ENCODE data around the gene SYTL3.

The SYTL3 gene

GRCh38 chr6:158797331-158798310 lies 147.8 kb downstream of the SYTL3 start:
- no peak overlapping the region for H3K27ac Mint-ChIP-seq
- H3K9me3 Mint-ChIP-seq = no peaks in the 10 kb centered on the region
- intact Hi-C loops (cut with micrococcal nuclease) = no loop called here
- H3K27me3 Mint-ChIP-seq = no peaks in the 10 kb centered on the region
- H3K4me1 Mint-ChIP-seq (ENCODE audit: low read depth) = peaks cover 31% of the 10 kb centered on the region
- H3K4me3 Mint-ChIP-seq = no peak overlapping the region
- peaks cover 30% of the 10 kb centered on the region for H3K36me3 Mint-ChIP-seq (ENCODE audit: low read depth)

DNA sequence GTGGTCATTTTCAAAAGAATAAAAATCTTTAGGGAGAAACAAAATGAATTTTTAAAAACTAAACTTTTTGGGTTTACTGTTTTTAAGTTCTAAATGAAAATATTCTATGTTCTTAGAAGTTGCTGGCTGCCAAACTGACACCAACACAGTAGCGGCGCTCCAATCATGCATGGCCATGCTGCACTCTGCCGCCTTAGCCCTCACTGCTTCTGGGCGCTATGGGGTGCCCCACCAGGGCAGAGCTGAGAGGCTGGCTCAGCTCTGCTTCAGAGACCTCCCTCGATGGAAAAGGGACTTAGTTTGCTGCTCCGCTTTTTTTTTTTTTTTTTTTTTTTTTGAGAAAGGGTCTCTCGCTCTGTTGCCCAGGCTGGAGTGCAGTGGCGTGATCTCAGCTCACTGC lies 148.5 kb downstream of the SYTL3 start:
- Mint-ChIP-seq H3K4me1 (ENCODE audit: low read depth) (peaks cover 34% of the 10 kb centered on the region), H3K27ac (no peak overlapping the region), H3K36me3 (ENCODE audit: low read depth) (peaks cover 30% of the 10 kb centered on the region), H3K27me3 (no peaks in the 10 kb centered on the region), H3K4me3 (no peak overlapping the region), H3K9me3 (no peaks in the 10 kb centered on the region)
- intact Hi-C loops (cut with micrococcal nuclease) = no loop called here

GRCh38 chr6:158799051-158799792 lies 149.4 kb downstream of the SYTL3 start:
- Mint-ChIP-seq H3K27ac (no peak overlapping the region), H3K4me1 (ENCODE audit: low read depth) (peaks cover 43% of the 10 kb centered on the region), H3K27me3 (no peaks in the 10 kb centered on the region), H3K36me3 (ENCODE audit: low read depth) (peaks cover 30% of the 10 kb centered on the region), H3K9me3 (no peaks in the 10 kb centered on the region), H3K4me3 (no peak overlapping the region)
- intact Hi-C loops (cut with micrococcal nuclease) = no loop called here

- Mint-ChIP-seq H3K4me3 (no peak overlapping the region), H3K4me1 (ENCODE audit: low read depth) (peaks cover 51% of the 10 kb centered on the region)
- intact Hi-C loops (cut with micrococcal nuclease) = no loop called here
These were observed 151.9 kb downstream of the SYTL3 start for GRCh38 chr6:158801655-158802294.

GRCh38 chr6:158803733-158804143 lies 153.9 kb downstream of the SYTL3 start:
- Mint-ChIP-seq H3K27ac (no peak overlapping the region), H3K36me3 (ENCODE audit: low read depth) (peaks cover 54% of the 10 kb centered on the region), H3K27me3 (no peaks in the 10 kb centered on the region), H3K4me3 (no peak overlapping the region), H3K9me3 (no peaks in the 10 kb centered on the region), H3K4me1 (ENCODE audit: low read depth) (peaks cover 59% of the 10 kb centered on the region)
- intact Hi-C loops (cut with micrococcal nuclease) = no loop called here

More at GRCh38 chr6:158801655-158802294, 151.9 kb downstream of the SYTL3 start:
- Mint-ChIP-seq H3K27me3 (no peaks in the 10 kb centered on the region), H3K9me3 (no peaks in the 10 kb centered on the region), H3K36me3 (ENCODE audit: low read depth) (peaks cover 34% of the 10 kb centered on the region), H3K27ac (no peak overlapping the region)

DNA sequence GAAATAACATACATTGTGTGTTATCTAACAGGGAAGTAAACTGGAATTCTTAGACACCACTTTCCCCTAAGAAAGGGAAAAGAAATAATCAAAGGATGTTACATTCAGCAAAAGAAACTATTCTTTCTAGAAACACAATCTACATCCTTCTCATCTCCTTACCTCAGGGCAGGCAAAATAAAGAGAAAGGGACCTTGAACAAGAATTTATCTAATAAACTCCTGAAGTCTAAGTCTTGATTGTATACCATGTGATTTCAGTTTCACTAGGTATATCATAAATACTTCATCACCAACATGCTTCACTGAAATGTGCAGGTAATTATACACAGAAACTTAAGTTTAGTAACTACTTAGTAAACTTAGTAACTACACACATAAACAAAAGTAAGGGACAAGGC lies 154.4 kb downstream of the SYTL3 start:
- Mint-ChIP-seq H3K27ac (no peak overlapping the region), H3K27me3 (no peaks in the 10 kb centered on the region), H3K4me1 (ENCODE audit: low read depth) (peaks cover 55% of the 10 kb centered on the region), H3K4me3 (no peak overlapping the region), H3K36me3 (ENCODE audit: low read depth) (peaks cover 57% of the 10 kb centered on the region), H3K9me3 (no peaks in the 10 kb centered on the region)
- intact Hi-C loops (cut with micrococcal nuclease) = no loop called here

- Mint-ChIP-seq H3K27ac (no peak overlapping the region), H3K4me3 (no peak overlapping the region), H3K36me3 (ENCODE audit: low read depth) (peaks cover 56% of the 10 kb centered on the region), H3K9me3 (no peaks in the 10 kb centered on the region), H3K27me3 (no peaks in the 10 kb centered on the region), H3K4me1 (ENCODE audit: low read depth) (peaks cover 59% of the 10 kb centered on the region)
- intact Hi-C loops (cut with micrococcal nuclease) = no loop called here
These were observed 156.0 kb downstream of the SYTL3 start for GRCh38 chr6:158805698-158806377.

- Mint-ChIP-seq H3K27me3 (no peaks in the 10 kb centered on the region), H3K27ac (no peak overlapping the region), H3K9me3 (no peaks in the 10 kb centered on the region), H3K36me3 (ENCODE audit: low read depth) (peaks cover 47% of the 10 kb centered on the region), H3K4me1 (ENCODE audit: low read depth) (peaks cover 73% of the 10 kb centered on the region), H3K4me3 (no peak overlapping the region)
- intact Hi-C loops (cut with micrococcal nuclease) = no loop called here
These were observed 157.9 kb downstream of the SYTL3 start for GRCh38 chr6:158807515-158808441.

- Mint-ChIP-seq H3K4me1 (ENCODE audit: low read depth) (peaks cover 76% of the 10 kb centered on the region), H3K27ac (no peak overlapping the region), H3K27me3 (no peaks in the 10 kb centered on the region), H3K4me3 (no peak overlapping the region), H3K36me3 (ENCODE audit: low read depth) (peaks cover 53% of the 10 kb centered on the region), H3K9me3 (no peaks in the 10 kb centered on the region)
- intact Hi-C loops (cut with micrococcal nuclease) = no loop called here
These were observed 158.6 kb downstream of the SYTL3 start for GRCh38 chr6:158808442-158808833.

DNA sequence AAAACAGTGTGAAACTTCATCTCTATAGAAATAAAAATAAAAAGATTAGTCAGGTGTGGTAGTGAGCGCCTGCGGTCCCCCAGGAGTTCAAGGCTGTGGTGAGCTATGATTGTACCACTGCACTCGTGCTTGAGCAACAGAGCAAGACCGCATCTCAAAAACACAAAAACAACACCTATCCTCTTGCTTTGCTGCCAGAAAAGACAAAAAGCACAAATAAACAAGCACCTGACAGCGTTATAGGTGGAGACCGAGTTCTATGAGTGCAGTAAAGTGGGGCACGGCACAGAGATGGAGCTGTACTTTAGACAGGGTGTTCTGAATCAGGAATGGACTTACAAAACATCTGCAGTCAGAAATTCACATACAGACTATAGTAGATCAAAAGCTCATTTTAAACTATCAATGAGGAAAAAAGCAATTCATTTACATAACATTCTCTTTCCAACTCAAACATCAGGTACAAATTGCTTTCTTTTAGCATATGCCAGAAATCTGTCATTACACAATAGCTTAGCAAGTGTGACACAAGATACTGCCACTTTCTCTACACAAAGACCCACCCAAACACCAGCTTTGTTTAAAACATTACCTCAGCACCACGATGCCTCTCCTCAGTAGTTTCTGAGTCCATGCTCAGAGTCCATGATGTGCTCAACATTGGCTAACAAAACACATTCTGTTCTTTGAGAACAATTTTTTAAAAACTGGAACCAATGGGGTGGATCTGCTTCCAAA lies 159.3 kb downstream of the SYTL3 start:
- peaks cover 76% of the 10 kb centered on the region for H3K4me1 Mint-ChIP-seq (ENCODE audit: low read depth)
- H3K36me3 Mint-ChIP-seq (ENCODE audit: low read depth) = peaks cover 58% of the 10 kb centered on the region
- no peaks in the 10 kb centered on the region for H3K9me3 Mint-ChIP-seq
- H3K4me3 Mint-ChIP-seq = no peak overlapping the region
- no peaks in the 10 kb centered on the region for H3K27me3 Mint-ChIP-seq
- intact Hi-C loops (cut with micrococcal nuclease) = no loop called here
- no peak overlapping the region for H3K27ac Mint-ChIP-seq

DNA sequence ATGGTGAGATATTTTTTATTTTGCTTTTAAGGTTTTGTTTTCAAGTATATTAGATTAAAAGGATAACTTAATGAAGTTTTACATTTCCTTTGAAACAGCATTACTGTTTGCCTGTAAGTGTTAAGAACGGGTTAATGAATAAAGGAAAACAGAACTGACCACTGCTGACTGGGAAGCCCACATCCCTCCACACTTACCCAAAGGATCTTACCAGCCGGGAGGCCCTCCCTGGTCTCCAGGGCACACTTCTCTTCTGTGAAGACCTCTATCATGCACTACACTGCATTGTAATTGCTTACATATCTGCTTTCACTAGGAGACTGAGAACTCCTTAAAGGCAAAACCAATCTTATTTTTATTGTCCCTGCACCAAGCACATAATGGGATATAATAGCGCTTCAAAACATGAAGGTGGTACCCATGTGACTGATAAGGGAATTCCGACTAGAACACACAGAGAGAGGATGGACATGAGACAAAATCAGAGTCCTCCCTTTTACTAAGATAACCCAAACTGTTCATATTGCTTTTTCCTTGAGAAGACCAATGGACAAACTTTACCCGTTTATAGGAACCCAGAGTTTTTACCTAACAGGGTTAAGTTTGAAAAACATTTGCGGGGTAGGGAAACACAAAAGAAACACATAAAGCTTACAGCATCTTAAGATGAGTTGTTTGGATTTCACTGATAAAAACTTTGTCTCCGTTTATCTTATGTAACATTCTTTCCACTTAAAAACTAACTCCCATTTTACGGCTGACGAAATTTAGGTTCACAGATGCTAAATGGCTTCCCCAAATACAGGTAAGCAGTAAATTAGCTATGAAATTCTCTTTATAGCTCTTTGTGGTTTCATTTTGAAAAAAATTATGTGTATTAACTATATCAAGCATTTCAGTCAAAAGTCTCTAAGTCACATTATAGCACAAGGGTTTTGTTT lies 160.6 kb downstream of the SYTL3 start:
- Mint-ChIP-seq H3K4me1 (ENCODE audit: low read depth) (peaks cover 82% of the 10 kb centered on the region), H3K4me3 (no peak overlapping the region), H3K9me3 (no peaks in the 10 kb centered on the region), H3K27me3 (no peaks in the 10 kb centered on the region), H3K27ac (no peak overlapping the region), H3K36me3 (ENCODE audit: low read depth) (peaks cover 66% of the 10 kb centered on the region)
- intact Hi-C loops (cut with micrococcal nuclease) = no loop called here
